Hematopoietic multipotent progenitor cell treated with erythropoietin and hydrocortisone succinate and interleukin-3 and kit ligand, for 6 days (in vitro differentiated cells): ENCODE data around the gene PSMA3.

Source experiments
- DNase-seq: peaks from one replicate; pipeline ENCODE4 v3.0.0-alpha.2; 2015

The PSMA3 gene

DNA sequence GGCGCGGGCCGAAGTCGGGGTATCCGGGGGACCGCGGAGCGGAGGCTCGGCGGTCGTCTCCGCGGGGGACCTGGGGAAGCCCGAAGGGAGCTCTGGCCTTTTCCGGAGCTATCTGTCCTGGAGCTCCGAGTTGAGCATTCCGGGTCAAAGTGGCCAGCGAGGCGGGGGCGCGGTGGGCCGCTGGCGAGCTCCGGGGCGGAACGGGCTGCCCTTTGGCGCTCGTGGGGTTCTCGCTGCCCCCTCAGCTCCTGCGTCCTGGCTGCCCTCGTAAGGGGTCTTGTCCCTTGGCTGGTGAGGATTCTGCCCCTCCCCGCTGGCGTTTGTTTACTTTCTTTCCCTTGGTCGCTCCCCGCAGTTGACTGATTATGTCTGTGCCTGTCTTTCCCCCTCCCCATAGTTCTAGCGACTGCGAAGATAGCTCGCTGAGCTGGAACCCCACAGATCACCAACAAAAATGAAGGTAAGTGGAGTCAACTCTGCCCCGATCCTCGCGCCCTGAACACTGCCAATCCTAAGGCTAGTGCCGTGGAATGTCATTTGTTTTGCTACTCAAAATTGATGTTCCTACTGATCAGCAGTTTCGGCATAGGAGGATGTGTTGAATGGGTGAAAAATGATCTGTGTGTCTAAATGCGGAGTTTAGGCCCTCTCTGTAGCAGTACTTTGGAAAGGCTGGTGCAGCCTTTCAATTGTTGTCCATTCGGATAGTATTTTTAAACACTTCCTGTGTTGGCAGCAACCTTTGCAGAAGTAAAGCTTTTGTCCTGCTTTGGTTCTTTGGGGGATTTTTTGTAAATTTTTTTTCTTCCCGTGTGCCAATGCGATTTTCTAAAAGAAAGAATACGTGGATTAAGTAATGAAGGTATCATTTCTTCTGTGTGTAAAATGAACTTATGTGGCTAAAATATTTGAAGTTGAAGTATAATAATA is 55.0 kb downstream of the PSMA3 start:
- peak; percentile 35 for DNase-seq

DNA sequence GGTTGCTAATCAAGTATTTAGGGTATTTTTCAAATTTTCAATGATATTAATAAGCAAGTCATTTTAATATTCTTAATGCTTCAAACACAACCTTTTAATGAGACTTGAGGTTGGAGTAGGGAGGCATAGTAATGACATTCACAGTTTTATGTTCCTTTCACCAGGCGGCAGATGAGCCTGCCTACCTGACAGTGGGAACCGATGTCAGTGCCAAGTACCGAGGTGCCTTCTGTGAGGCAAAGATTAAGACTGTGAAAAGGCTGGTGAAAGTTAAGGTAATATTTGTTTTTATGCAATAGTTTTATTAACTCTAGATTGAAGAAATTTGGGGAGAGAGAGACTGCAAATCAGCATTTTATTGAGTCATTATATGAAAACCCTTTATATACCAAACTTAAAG is 56.8 kb downstream of the PSMA3 start:
- no peak for DNase-seq

DNA sequence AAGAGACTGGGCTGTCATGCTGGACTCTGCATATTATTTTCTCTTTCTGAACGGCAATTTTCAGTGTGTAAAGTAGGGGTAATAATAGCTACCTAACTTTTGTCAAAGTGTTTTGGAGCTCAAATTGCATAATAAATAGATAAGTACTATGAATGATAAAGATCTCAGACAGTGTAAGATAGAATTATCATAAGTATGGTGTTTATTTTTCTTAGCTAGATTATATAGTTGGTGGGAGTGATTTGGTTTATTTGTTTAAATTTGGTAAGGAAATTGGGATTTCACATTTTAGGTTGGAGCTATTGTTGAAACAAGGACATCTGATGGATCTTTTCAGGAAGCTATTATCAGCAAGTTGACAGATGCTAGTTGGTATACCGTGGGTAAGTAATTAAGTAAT is 61.1 kb downstream of the PSMA3 start:
- DNase-seq: no peak

DNA sequence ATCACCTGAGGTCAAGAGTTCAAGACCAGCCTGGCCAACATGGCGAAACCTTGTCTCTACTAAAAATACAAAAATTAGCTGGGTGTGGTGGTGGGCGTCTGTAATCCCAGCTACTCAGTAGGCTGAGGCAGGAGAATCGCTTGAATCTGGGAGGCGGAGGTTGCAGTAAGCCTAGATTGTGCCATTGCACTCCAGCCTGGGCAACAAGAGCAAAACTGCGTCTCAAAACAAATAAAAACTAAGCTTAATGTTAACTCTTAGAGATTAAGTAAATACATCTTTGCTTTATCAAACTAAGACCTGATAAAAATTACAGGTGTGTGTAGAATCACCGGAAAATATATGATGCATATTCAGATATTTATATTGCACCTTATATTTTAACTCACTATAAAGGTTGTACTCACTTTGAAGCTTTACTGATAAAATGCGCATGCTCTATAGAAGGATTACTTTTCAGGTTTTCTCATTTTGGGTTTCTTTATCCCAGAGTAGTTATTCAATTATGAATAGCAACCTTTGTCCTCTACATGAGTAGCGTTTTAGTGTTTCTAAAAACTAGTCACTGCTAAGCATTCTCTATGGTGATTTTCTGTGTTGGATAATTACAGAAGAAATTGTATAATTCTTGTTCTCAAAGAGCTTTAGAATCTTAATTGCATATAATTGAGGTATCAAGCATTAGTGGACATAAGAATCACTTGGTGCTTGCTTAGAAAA is 63.1 kb downstream of the PSMA3 start:
- no peak for DNase-seq

DNA sequence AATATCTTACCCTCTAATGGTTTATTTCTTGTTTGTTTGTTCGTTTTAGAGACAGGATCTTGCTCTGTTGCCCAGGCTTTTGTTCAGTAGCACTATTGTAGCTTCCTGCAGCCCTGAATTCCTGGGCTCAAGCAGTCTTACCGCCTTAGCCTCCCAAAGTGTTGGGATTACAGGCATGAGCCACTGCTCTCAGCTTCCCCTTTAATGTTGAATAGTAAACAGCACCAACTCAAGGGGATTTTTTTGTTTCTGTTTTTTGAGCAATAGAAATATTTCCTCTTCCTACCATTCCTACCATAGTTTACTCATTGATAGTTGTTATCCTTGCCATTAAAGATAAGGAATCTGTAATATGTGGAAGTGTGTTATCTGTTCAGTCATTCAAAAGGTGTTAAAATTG is 64.4 kb downstream of the PSMA3 start:
- DNase-seq: no peak

DNA sequence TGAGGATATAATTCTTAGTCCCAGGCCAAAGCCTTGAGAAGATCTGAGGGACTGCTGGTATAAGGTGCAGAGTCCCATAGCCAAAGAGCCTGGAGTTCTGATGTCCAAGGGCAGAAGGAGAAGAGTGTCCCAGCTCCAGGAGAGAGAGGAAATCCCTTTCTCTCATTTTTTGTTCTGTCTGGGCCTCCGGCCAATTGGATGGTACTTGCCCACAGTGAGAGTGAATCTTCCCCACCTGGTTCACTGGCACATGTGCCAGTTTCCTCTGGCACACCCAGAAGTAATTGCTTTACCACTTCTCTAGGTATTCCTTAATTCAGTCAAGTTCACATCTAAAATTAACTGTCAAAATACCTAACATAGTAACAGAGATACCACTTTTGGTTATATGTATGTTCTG is 69.1 kb downstream of the PSMA3 start:
- DNase-seq: no peak

DNA sequence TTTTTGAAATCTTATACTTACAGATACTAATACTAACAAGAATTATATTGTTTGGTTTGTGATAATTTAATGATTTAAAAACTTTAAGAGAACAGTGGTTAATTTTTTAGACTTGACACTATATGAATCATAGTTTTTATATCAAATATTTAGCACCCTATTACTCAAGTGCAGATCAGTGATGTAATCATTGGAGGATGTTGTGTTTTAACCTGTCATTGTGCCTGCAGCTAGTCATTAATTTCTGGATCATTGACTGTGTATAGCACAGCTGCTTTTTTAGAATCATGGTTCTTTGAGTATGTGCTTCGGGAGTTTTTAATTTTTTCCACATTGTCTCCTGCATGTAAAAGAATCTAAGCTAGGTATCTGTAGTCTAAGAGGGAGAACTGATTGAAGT is 71.0 kb downstream of the PSMA3 start:
- no peak for DNase-seq
